Stimulated activated CD8-positive, alpha-beta memory T cell treated with anti-CD3 and anti-CD28 coated beads, Interleukin-15, amount 100 ng/mL, for 4 hours (primary cell): ENCODE data around the gene LLPH.
"Not testable (repeated sequence)": the region's sequence is repeated elsewhere in the genome, so short reads cannot be mapped to it uniquely, and the experiment has no call there.

ENCODE experiments used
- DNase-seq, 2 donors: peaks; one replicate each; pipeline ENCODE4 v3.0.0-alpha.2; 2020; ENCODE audit warnings: low read depth in 2 of 2

Gene LLPH

GRCh38 chr12:66130267-66131066 is at the start of gene LLPH:
Gene LLPH, minus strand, starts transcription at chr12:66130750. Its CDS starts 1,644 bp downstream, at chr12:66129106.
- DNase-seq, result peak; percentile 75 to 85

GRCh38 chr12:66176105-66176900 is 45.8 kb upstream of the LLPH start:
- DNase-seq, result no peak

DNA sequence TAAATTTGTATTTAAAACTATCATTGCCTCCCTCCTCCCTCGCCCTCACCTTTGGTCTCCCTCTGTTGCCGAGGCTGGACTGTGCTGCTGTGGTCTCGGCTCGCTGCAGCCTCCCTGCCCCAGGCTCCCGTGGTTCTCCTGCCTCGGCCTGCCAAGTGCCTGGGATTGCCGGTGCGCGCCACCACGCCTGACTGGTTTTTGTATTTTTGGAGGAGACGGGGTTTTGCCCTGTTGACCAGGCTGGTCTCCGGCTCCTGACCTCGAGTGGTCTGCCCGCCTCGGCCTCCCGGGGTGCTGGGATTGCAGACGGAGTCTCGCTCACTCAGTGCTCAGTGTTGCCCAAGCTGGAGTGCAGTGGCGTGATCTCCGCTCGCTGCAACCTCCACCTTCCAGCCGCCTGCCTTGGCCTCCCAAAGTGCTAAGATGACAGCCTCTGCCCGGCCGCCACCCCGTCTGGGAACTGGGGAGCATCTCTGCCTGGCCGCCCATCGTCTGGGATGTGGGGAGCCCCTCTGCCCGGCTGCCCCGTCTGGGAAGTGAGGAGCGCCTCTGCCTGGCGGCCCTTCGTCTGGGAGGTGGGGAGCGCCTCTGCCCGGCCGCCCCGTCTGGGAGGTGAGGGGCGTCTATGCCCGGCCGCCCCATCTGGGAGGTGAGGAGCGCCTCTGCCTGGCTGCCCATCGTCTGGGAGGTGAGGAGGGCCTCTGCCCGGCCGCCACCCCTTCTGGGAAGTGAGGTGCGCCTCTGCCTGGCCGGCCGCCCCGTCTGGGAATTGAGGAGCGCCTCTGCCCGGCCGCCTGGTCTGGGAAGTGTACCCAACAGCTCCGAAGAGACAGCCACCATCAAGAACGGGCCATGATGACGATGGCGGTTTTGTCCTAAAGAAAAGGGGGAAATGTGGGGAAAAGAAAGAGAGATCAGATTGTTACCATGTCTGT is 44.1 kb upstream of the LLPH start:
- not testable (repeated sequence) for DNase-seq

DNA sequence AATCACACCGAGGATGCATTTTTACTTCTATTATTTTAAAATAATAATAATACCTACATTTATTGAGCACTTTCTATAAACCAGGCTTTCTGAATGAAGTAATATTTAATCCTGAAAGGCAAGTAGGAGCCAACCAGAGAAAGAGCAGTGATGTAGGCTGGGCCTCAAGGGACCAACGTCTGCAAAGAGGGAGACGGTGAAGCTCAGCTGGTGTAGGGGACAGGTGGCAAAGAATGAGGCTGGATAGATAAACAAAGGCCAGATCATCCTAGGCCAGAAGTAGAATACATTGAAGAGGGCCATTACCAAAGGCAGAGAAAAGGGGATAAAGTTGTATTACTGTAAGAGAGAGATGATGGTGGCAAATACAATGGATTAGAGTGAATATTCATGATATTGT is 40.1 kb upstream of the LLPH start:
- DNase-seq, result no peak

GRCh38 chr12:66169221-66170170 is 38.9 kb upstream of the LLPH start, which contains the start of gene TMBIM4:
Gene TMBIM4, minus strand, starts transcription at chr12:66169996. Its CDS starts 45 bp downstream, at chr12:66169951.
- DNase-seq, result peak; percentile 65 to 76

- DNase-seq, result no peak
These were observed 37.9 kb upstream of the LLPH start for GRCh38 chr12:66168410-66168809.

DNA sequence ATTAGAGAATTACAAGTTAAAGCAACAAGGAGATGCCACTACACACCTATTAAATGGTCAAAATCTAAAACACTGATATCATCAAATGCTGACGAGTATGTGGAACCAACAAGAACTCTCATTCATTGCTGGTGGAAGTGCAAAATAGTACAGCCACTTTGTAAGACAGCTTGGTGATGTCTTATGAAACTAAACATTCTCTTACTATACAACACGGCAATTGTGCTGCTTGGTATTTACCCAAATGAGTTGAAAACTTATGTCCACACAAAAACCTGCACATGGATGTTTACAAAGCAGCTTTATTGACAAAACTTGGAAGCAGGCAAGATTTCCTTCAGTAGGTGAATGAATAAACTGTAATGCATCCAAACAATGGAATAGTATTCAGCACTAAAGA is 36.0 kb upstream of the LLPH start:
- no peak for DNase-seq

DNA sequence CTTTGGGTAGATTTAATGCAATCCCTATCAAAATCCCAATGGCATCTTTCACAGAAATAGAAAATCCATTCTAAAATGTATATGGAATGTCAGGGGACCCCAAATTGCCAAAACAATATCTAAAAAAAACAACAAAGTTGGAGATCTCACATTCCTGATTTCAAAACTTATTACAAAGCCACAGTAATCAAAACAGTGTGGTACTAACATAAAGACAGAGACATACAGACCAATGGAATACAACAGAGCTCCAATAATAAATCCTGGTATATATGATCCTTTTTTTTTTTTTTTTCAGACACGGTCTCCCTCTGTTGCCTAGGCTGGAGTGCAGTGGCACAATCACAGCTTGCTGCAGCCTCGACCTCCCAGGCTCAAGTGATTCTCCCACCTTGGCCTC is 34.6 kb upstream of the LLPH start:
- DNase-seq, result no peak

DNA sequence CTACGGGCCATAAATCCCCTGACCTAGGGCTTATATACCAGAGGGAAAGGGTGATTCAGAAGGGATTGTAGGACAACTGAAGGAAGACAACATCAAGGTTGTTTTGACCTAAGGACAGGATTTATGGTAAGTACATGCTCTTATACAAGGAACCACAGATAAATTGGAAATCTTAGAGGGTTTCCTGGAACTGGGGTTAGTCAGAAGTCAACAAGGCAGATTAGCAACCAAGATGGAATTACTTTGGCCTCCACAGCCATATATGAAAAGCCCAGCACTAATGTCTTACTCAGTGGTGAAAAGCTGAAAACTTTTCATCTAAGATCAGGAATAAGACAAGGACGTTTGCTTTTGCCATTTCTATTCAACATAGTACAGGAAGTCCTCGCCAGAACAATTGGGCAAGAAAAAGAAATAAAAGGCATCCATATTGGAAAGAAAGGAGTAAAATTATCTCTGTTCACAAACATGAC is 33.8 kb upstream of the LLPH start:
- DNase-seq, result no peak

GRCh38 chr12:66163289-66163688 is 32.7 kb upstream of the LLPH start:
- DNase-seq, result no peak

DNA sequence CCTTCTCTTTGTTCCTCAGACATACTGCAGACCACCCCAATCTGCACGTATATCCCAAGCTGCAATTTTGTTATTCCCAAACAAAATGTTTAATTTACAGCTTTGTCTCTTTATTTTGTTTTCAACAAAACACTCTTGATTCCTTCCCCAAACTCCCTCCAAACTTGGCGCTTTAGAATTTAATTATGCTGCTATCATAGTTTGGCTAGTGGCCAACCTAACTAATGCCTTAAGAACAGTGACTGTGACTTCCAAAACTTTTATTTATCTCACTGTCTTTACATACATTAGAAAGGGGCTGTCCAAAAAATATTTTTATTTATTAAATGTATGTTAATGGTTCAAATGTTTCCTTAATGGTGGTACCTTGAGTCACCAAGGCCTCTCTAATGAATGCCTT is 32.2 kb upstream of the LLPH start:
- DNase-seq, result no peak

- no peak for DNase-seq
These were observed 30.2 kb upstream of the LLPH start for GRCh38 chr12:66160704-66161103.

DNA sequence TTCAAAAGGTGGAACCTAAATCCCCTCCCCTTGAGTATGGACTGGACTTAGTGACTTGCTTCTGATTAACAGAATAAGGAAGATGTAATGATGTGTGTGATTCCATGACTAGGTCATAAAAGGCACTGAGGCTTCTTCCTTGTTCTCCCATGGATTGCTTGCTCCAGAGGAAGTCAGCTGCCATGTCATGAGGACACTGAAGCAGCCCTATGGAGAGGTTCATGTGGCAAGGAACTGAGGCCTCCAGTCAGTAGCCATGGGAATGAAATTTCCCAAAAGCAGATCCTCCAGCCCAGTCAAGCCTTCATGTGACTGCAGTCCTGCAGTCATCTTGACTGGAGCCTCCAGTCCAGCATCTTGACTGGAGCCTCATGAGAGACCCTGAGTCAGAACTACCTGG is 28.6 kb upstream of the LLPH start:
- no peak for DNase-seq

GRCh38 chr12:66156654-66157053 is 26.1 kb upstream of the LLPH start:
- no peak for DNase-seq

- no peak for DNase-seq
These were observed 24.2 kb upstream of the LLPH start for GRCh38 chr12:66154776-66155175.

GRCh38 chr12:66152732-66153131 is 22.2 kb upstream of the LLPH start:
- no peak for DNase-seq

- DNase-seq, result no peak
These were observed 19.3 kb upstream of the LLPH start for GRCh38 chr12:66149702-66150398.

GRCh38 chr12:66144791-66145754 is 14.5 kb upstream of the LLPH start:
- no peak for DNase-seq

DNA sequence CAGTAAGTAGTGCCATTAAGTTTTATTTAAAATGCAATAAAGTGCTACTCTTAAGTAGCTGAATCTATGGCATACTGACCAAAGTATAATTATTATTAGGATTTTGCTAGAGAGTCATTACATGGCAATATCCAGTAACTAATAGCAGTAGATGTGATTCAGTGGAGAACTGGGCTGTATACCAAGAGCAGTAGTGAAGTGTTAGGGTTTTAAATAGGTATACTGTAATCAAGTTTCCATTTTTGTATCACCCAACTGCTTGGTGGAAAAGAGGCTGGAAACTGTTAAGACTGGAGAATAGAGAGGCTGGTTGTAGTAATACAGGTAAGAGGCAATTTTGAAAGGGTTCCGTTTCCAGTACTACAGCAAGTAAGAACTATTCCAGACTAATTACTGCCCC is 13.3 kb upstream of the LLPH start:
- no peak for DNase-seq
